Aorta (tissue), 5 donors: ENCODE measurements around the gene WFIKKN2. TPM values are rescaled to one million over a fixed set of nuclear protein-coding genes. Genes with fewer than 3 reads are reported as not detected.

ENCODE experiments used
- ATAC-seq: fragments of 200-7000 bp; cut with Tn5 transposase; one replicate; pipeline ENCODE4 v1.9.1; 2022; ENCODE audit warnings: moderate library complexity; ENCODE audit not compliant: low FRiP score
- DNase-seq, 2 donors: peaks; one replicate each; pipeline ENCODE4 v3.0.0-alpha.2; 2020
- H3K27ac ChIP-seq, 2 donors: one replicate each; pipeline ENCODE4 v1.5.1; 2013; ENCODE audit warnings: low read length in 2 of 2, mild to moderate bottlenecking in 2 of 2, moderate library complexity in 2 of 2, control low read depth in 1 of 2, inconsistent platforms in 1 of 2, low read depth in 1 of 2
- H3K27me3 ChIP-seq, 2 donors: one replicate each; pipeline ENCODE4 v1.6.1; 2013; ENCODE audit warnings: control low read depth in 1 of 2, low read length in 1 of 2, mild to moderate bottlenecking in 1 of 2, moderate library complexity in 1 of 2; ENCODE audit not compliant: insufficient read depth in 2 of 2, control insufficient read depth in 1 of 2
- H3K36me3 ChIP-seq, 2 donors: one replicate each; pipeline ENCODE4 v1.6.1; 2013; ENCODE audit warnings: control low read depth in 1 of 2, low read length in 1 of 2, mild to moderate bottlenecking in 1 of 2; ENCODE audit not compliant: insufficient read depth in 2 of 2, control insufficient read depth in 1 of 2
- H3K4me1 ChIP-seq, 2 donors: one replicate each; pipeline ENCODE4 v1.6.1; 2013; ENCODE audit warnings: low read length in 2 of 2, control low read depth in 1 of 2, mild to moderate bottlenecking in 1 of 2, moderate library complexity in 1 of 2; ENCODE audit not compliant: insufficient read depth in 2 of 2, control insufficient read depth in 1 of 2
- H3K4me3 ChIP-seq, 2 donors: one replicate each; pipeline ENCODE4 v1.5.1; 2013; ENCODE audit warnings: low read length in 2 of 2, control low read depth in 1 of 2, mild to moderate bottlenecking in 1 of 2
- H3K9me3 ChIP-seq: one replicate; pipeline ENCODE4 v1.6.1; 2013; ENCODE audit warnings: mild to moderate bottlenecking, low read length; ENCODE audit not compliant: control insufficient read depth
- WGBS, 2 donors: extraction: QIAGEN DNeasy Blood & Tissue Kit; methylation state at CpG; one replicate each; pipeline ENCODE4 v1.1.7; 2013; 5-methylcytosine and 5-hydroxymethylcytosine counted together
- intact Hi-C, 2 donors: fragments of 100-400 bp; cut with DNase I; formaldehyde crosslinking; loops; one replicate each; pipeline versions ENCODE4 v1.14.2 to v1.15.0; 2022
- polyA plus RNA-seq, 2 donors: library from polyadenylated mRNA; stranded (reverse); fragments of 200-250 nt; gene quantifications; one replicate each; pipeline ENCODE4 v1.2.3, GENCODE V29; 2013
- total RNA-seq, 2 donors: library from RNA; stranded (reverse); fragmentation: NEBNext Ultra II Directional; extraction: Animal tissue kit (Norgen Biotek cat#: 25700); gene quantifications; one replicate each; pipeline ENCODE4 v1.2.1, GENCODE V29; 2021
- donor health status: healthy with polysubstance abuse.
- donor health status: Bipolar disorder and iron deficiency.
- donor health status: DM: no; HTN: no; CAD: no.
- donor health status: DM: no; HTN: no; CAD: no.
- donor health status: DM: yes; HTN: yes; CAD: no.

WFIKKN2 gene
- total and polyA plus RNA-seq, 4 donors: 0.48 TPM; not detected in 3

GRCh38 chr17:50844117-50844700, 8.8 kb downstream of the WFIKKN2 start:
- Histone ChIP-seq H3K9me3 (no peaks in the 10 kb centered on the region), H3K4me1 (no peaks in the 10 kb centered on the region), H3K4me3 (no peak overlapping the region), H3K36me3 (no peaks in the 10 kb centered on the region), H3K27me3 (no peaks in the 10 kb centered on the region), H3K27ac (no peak overlapping the region)
- 89 to 91% methylated on average over 14 of the region's 14 CpGs for WGBS, 2 donors
- ATAC-seq (no peak), DNase-seq (peak in 1 of 2 donors; percentile 57)
- intact Hi-C loops: loop anchor here in 1 of 2 donors (5.0 kb wide), 1 partner anchor 362 kb away; no protein-coding TSS in a partner anchor

GRCh38 chr17:50845240-50846147, 10.1 kb downstream of the WFIKKN2 start:
- intact Hi-C loops: no loop called here
- WGBS, 2 donors: 81 to 88% methylated on average over 12 of the region's 12 CpGs
- Histone ChIP-seq H3K4me1 (no peaks in the 10 kb centered on the region), H3K4me3 (no peak overlapping the region), H3K27me3 (no peaks in the 10 kb centered on the region), H3K36me3 (no peaks in the 10 kb centered on the region), H3K9me3 (no peaks in the 10 kb centered on the region), H3K27ac (no peak overlapping the region)
- ATAC-seq: no peak
- DNase-seq: peak in 1 of 2 donors; percentile 66

GRCh38 chr17:50847566-50847965, 12.2 kb downstream of the WFIKKN2 start:
- WGBS, 2 donors: 94 to 97% methylated on average over 4 of the region's 4 CpGs
- H3K27me3 ChIP-seq: no peaks in the 10 kb centered on the region
- H3K9me3 ChIP-seq: no peaks in the 10 kb centered on the region
- intact Hi-C loops: no loop called here
- H3K27ac ChIP-seq: no peak overlapping the region
- ATAC-seq (no peak), DNase-seq (no peak)
- H3K36me3 ChIP-seq: no peaks in the 10 kb centered on the region
- no peaks in the 10 kb centered on the region for H3K4me1 ChIP-seq
- no peak overlapping the region for H3K4me3 ChIP-seq

GRCh38 chr17:50848039-50848438, 12.7 kb downstream of the WFIKKN2 start:
- no peak for ATAC-seq
- intact Hi-C loops: no loop called here

GRCh38 chr17:50848711-50849110, 13.3 kb downstream of the WFIKKN2 start:
- intact Hi-C loops: no loop called here
- no peak overlapping the region for H3K4me3 ChIP-seq
- ATAC-seq (no peak), DNase-seq (no peak)
- no peaks in the 10 kb centered on the region for H3K4me1 ChIP-seq
- WGBS, 2 donors: 63 to 82% methylated on average over 2 of the region's 2 CpGs
- H3K27me3 ChIP-seq: no peaks in the 10 kb centered on the region
- no peaks in the 10 kb centered on the region for H3K9me3 ChIP-seq
- H3K36me3 ChIP-seq: no peaks in the 10 kb centered on the region
- H3K27ac ChIP-seq: no peak overlapping the region

More at GRCh38 chr17:50848039-50848438, 12.7 kb downstream of the WFIKKN2 start:
- no peaks in the 10 kb centered on the region for H3K27me3 ChIP-seq
- no peaks in the 10 kb centered on the region for H3K4me1 ChIP-seq
- H3K9me3 ChIP-seq: no peaks in the 10 kb centered on the region
- 92% methylated on average over 3 of the region's 3 CpGs for WGBS, 2 donors
- DNase-seq: no peak
- no peak overlapping the region for H3K27ac ChIP-seq
- H3K36me3 ChIP-seq: no peaks in the 10 kb centered on the region
- no peak overlapping the region for H3K4me3 ChIP-seq

- Histone ChIP-seq H3K4me3 (no peak overlapping the region), H3K27ac (no peak overlapping the region), H3K27me3 (no peaks in the 10 kb centered on the region), H3K9me3 (no peaks in the 10 kb centered on the region), H3K36me3 (no peaks in the 10 kb centered on the region), H3K4me1 (no peaks in the 10 kb centered on the region)
- DNase-seq (no peak), ATAC-seq (no peak)
- intact Hi-C loops: loop anchor here (5.0 kb wide), 1 partner anchor 107 kb away; no protein-coding TSS in a partner anchor
- 90% methylated on average over 7 of the region's 7 CpGs for WGBS, 2 donors
Observed at GRCh38 chr17:50850640-50851039, 15.3 kb downstream of the WFIKKN2 start.

GRCh38 chr17:50853015-50853615, 17.7 kb downstream of the WFIKKN2 start:
- intact Hi-C loops: loop anchor here (2.0 to 5.0 kb wide), 2 partner anchors 104 to 300 kb away; partner anchors contain the start of gene NME1 (in 1 of the 2)
- H3K27me3 ChIP-seq: no peaks in the 10 kb centered on the region
- 82 to 86% methylated on average over 6 of the region's 6 CpGs for WGBS, 2 donors
- ATAC-seq: no peak
- no peak overlapping the region for H3K27ac ChIP-seq
- H3K4me1 ChIP-seq: peaks cover 0 to 2% of the 10 kb centered on the region in 2 donors
- no peak overlapping the region for H3K4me3 ChIP-seq
- no peaks in the 10 kb centered on the region for H3K36me3 ChIP-seq
- no peaks in the 10 kb centered on the region for H3K9me3 ChIP-seq
- DNase-seq: no peak

GRCh38 chr17:50853781-50854180, 18.4 kb downstream of the WFIKKN2 start:
- Histone ChIP-seq H3K27me3 (no peaks in the 10 kb centered on the region), H3K9me3 (no peaks in the 10 kb centered on the region), H3K27ac (no peak overlapping the region), H3K36me3 (no peaks in the 10 kb centered on the region), H3K4me3 (no peak overlapping the region), H3K4me1 (peaks cover 0 to 2% of the 10 kb centered on the region in 2 donors)
- ATAC-seq (no peak), DNase-seq (no peak)
- WGBS, 2 donors: 94 to 97% methylated on average over 6 of the region's 6 CpGs
- intact Hi-C loops: loop anchor here (2.0 to 5.0 kb wide), 2 partner anchors 104 to 299 kb away; partner anchors contain the start of gene NME1 (in 1 of the 2)
